SK-N-MC (cell line): ENCODE data around the gene PGBD1.

ENCODE experiments used
- DNase-seq: peaks from one replicate; pipeline ENCODE4 v3.0.0-alpha.2; 2011; ENCODE audit warnings: low read depth, low spot score
- H3K27ac ChIP-seq: fragments of 200-600 bp; sonication (generic); 2 replicates; pipeline ENCODE4 v1.5.1; 2016; ENCODE audit warnings: mixed run types
- H3K36me3 ChIP-seq: fragments of 200-600 bp; sonication (generic); 2 replicates; pipeline ENCODE4 v1.6.1; 2017; ENCODE audit warnings: antibody characterized with exemption, low read length, mixed read lengths; ENCODE audit not compliant: insufficient read depth
- H3K4me3 ChIP-seq: fragments of 200-600 bp; sonication (generic); 2 replicates; pipeline ENCODE4 v1.5.1; 2016
- H3K9ac ChIP-seq: fragments of 200-600 bp; sonication (generic); 2 replicates; pipeline ENCODE4 v1.8.0; 2017; ENCODE audit warnings: mixed run types, mixed read lengths; ENCODE audit not compliant: insufficient read length
- H3K9me3 ChIP-seq: fragments of 200-600 bp; sonication (generic); 2 replicates; pipeline ENCODE4 v1.6.1; 2017; ENCODE audit warnings: low read depth, mild to moderate bottlenecking, antibody characterized with exemption, low read length, moderate library complexity, mixed read lengths
- EZH2 ChIP-seq: fragments of 200-600 bp; sonication (generic); IDR thresholded peaks from one replicate; pipeline ENCODE4 v1.6.1; 2017; ENCODE audit warnings: antibody characterized with exemption
- FOXP2 ChIP-seq: optimal IDR thresholded peaks from 2 replicates; pipeline ENCODE3; 2011; ENCODE audit warnings: mild to moderate bottlenecking, moderate library complexity; ENCODE audit not compliant: insufficient read depth; ENCODE audit errors: extremely low read length, control extremely low read depth
- POLR2AphosphoS5 ChIP-seq: IDR thresholded peaks from 2 replicates; pipeline ENCODE4 v1.6.1; 2012; ENCODE audit warnings: mild to moderate bottlenecking, low read depth, low read length, borderline replicate concordance

PGBD1 gene, protein sequence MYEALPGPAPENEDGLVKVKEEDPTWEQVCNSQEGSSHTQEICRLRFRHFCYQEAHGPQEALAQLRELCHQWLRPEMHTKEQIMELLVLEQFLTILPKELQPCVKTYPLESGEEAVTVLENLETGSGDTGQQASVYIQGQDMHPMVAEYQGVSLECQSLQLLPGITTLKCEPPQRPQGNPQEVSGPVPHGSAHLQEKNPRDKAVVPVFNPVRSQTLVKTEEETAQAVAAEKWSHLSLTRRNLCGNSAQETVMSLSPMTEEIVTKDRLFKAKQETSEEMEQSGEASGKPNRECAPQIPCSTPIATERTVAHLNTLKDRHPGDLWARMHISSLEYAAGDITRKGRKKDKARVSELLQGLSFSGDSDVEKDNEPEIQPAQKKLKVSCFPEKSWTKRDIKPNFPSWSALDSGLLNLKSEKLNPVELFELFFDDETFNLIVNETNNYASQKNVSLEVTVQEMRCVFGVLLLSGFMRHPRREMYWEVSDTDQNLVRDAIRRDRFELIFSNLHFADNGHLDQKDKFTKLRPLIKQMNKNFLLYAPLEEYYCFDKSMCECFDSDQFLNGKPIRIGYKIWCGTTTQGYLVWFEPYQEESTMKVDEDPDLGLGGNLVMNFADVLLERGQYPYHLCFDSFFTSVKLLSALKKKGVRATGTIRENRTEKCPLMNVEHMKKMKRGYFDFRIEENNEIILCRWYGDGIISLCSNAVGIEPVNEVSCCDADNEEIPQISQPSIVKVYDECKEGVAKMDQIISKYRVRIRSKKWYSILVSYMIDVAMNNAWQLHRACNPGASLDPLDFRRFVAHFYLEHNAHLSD

DNA sequence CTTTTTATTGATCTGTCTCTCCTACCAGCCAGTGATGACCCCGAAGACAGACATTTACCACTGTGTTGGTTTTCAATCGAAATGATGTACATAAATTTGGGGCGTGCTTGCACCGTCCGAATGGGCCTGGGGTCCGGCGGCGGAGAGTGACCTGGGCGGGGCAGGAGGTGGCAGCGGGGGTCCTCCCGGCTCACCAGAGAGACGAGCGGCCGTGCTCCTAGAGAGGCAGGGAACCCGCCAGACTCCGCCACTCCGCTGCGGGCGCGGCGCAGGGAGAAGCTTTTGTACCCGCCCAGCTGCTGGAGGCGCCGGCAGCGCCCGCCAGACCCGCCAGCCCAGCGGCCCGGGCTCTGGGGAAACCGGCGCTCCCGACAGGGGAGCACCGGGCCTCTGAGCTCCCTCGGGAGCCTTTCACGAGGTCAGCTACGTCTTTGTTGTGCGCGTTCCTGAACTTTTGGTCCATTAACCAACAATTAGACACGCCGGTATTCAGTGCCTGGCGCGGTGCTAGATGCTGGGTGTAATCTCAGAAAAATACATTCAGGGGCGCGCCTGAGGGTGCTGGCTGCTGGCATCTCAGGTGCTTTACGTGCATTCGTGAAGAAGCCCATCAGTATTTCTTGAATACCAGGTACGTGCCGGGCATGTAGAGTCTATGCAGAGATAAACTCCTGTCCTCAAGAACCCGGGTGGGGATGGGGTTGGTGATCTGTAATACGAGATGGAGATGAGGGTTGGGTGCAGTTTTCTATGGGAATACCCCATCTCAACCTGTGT is at the start of gene PGBD1:
Gene PGBD1 (plus strand): TSS at position 285 of the 777 bp plus-strand sequence. CDS start 2,242 bp downstream, outside the sequence.
- no peak for DNase-seq
- H3K36me3 ChIP-seq = peaks cover 42% of the 10 kb centered on the region
- H3K4me3 ChIP-seq = peak within 1 kb of the TSS; percentile 90
- H3K9me3 ChIP-seq = no peaks in the 10 kb centered on the region
- no peak for TF ChIP-seq FOXP2
- no peak for TF ChIP-seq EZH2
- TF ChIP-seq POLR2AphosphoS5 = peak; percentile 83
- peak within 1 kb of the TSS; percentile 82 for H3K9ac ChIP-seq
- no peak within 1 kb of the TSS for H3K27ac ChIP-seq

DNA sequence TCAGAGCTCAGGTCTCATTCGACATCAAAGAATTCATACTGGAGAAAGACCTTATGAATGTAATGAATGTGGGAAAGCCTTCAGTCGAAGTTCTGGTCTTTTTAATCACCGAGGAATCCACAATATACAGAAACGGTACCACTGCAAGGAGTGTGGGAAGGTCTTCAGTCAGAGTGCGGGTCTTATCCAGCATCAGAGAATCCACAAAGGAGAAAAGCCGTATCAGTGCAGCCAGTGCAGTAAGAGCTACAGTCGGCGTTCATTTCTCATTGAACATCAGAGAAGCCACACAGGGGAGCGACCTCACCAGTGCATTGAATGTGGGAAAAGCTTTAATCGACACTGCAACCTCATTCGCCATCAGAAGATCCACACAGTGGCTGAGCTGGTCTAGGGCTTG is 48.6 kb upstream of the PGBD1 start:
- H3K9ac ChIP-seq = no peak overlapping the region
- no peak overlapping the region for H3K27ac ChIP-seq
- H3K9me3 ChIP-seq = no peaks in the 10 kb centered on the region
- no peak for DNase-seq
- TF ChIP-seq FOXP2 = no peak
- no peak for TF ChIP-seq POLR2AphosphoS5
- TF ChIP-seq EZH2 = no peak
- no peak overlapping the region for H3K4me3 ChIP-seq
- peaks cover 42% of the 10 kb centered on the region; the same call in 1 of the 2 replicates for H3K36me3 ChIP-seq

- no peak overlapping the region for H3K27ac ChIP-seq
- H3K36me3 ChIP-seq = peaks cover 19% of the 10 kb centered on the region; the same call in 1 of the 2 replicates
- no peak overlapping the region for H3K4me3 ChIP-seq
- H3K9me3 ChIP-seq = no peaks in the 10 kb centered on the region
- TF ChIP-seq FOXP2 (no peak), POLR2AphosphoS5 (no peak), EZH2 (no peak)
- H3K9ac ChIP-seq = no peak overlapping the region
- no peak for DNase-seq
These were observed 45.4 kb upstream of the PGBD1 start for GRCh38 chr6:28235912-28236452.

GRCh38 chr6:28239636-28240035 is 41.7 kb upstream of the PGBD1 start:
- H3K4me3 ChIP-seq = no peak overlapping the region

DNA sequence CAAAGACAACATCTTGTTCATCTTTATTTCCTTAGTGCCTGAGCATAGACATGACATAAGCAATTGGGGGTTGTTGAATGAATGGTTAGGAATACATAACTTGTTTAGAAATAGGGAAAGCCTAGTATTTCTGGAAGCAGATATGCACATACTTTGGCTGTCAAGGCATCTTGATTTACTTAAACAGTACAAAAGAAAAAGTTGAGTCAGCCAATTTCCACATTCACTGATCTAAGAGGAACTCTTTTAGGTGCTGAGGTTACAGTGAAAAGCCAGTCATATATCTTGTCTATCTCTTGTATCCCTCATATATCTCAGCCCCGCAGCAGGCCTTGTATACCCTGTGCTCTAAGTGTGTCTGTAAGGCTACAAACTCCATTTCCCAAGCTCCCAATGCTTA is 40.9 kb upstream of the PGBD1 start:
- no peak overlapping the region; the same call in 1 of the 2 replicates for H3K27ac ChIP-seq
- no peak overlapping the region for H3K4me3 ChIP-seq
- no peak for DNase-seq
- no peak overlapping the region for H3K9ac ChIP-seq
- no peaks in the 10 kb centered on the region for H3K9me3 ChIP-seq
- peaks cover 10% of the 10 kb centered on the region for H3K36me3 ChIP-seq
- no peak for TF ChIP-seq EZH2
- TF ChIP-seq POLR2AphosphoS5 = no peak

More at GRCh38 chr6:28239636-28240035, 41.7 kb upstream of the PGBD1 start:
- no peak overlapping the region for H3K27ac ChIP-seq
- no peak for DNase-seq
- no peak overlapping the region for H3K9ac ChIP-seq
- H3K36me3 ChIP-seq = peaks cover 2% of the 10 kb centered on the region; the same call in 1 of the 2 replicates
- no peaks in the 10 kb centered on the region for H3K9me3 ChIP-seq
- no peak for TF ChIP-seq FOXP2

- Histone ChIP-seq H3K9me3 (no peaks in the 10 kb centered on the region), H3K27ac (no peak overlapping the region), H3K36me3 (peaks cover 30% of the 10 kb centered on the region), H3K4me3 (no peak overlapping the region), H3K9ac (no peak overlapping the region)
- no peak for TF ChIP-seq POLR2AphosphoS5
- no peak for TF ChIP-seq FOXP2
- TF ChIP-seq EZH2 = no peak
- no peak for DNase-seq
These were observed 37.4 kb upstream of the PGBD1 start for GRCh38 chr6:28243946-28244345.

- Histone ChIP-seq H3K9ac (no peak overlapping the region), H3K27ac (no peak overlapping the region), H3K36me3 (peaks cover 34% of the 10 kb centered on the region), H3K9me3 (no peaks in the 10 kb centered on the region), H3K4me3 (no peak overlapping the region)
- TF ChIP-seq FOXP2 (no peak), POLR2AphosphoS5 (no peak), EZH2 (no peak)
- no peak for DNase-seq
These were observed 36.0 kb upstream of the PGBD1 start for GRCh38 chr6:28245206-28245941.
